Activated B cell treated with CpG ODN at 0.5 μM for 24 hours (primary cell): ENCODE results near the gene NRAS. TPM values are rescaled to one million over a fixed set of nuclear protein-coding genes. Genes with fewer than 3 reads are reported as not detected.

Source experiments
- ATAC-seq: fragments of 200-7000 bp; cut with Tn5 transposase; one replicate; pipeline ENCODE4 v1.10.0; 2021; ENCODE audit warnings: low read depth, mild to moderate bottlenecking, moderate library complexity
- CTCF ChIA-PET: fragments of 350-600 bp; sonication (Branson Sonifier 250); formaldehyde crosslinking; loops from one replicate; lab custom pipeline; 2021; ENCODE audit warnings: antibody characterized with exemption; lab: Charles Lee
- POLR2A ChIA-PET: fragments of 350-600 bp; sonication (Branson Sonifier 250); formaldehyde crosslinking; loops from one replicate; lab custom pipeline; 2021; ENCODE audit warnings: antibody characterized with exemption; lab: Charles Lee
- DNase-seq: peaks from one replicate; pipeline ENCODE4 v3.0.0; 2022
- H3K27ac Mint-ChIP-seq: one replicate; pipeline ENCODE4 v1.8.0; 2020; ENCODE audit warnings: mixed read lengths
- H3K27me3 Mint-ChIP-seq: one replicate; pipeline ENCODE4 v1.8.0; 2021; ENCODE audit warnings: mixed read lengths
- H3K36me3 Mint-ChIP-seq: one replicate; pipeline ENCODE4 v1.8.0; 2021; ENCODE audit warnings: low read depth, mixed read lengths
- H3K4me1 Mint-ChIP-seq: one replicate; pipeline ENCODE4 v1.8.0; 2021; ENCODE audit warnings: mixed read lengths
- H3K4me3 Mint-ChIP-seq: one replicate; pipeline ENCODE4 v1.8.0; 2020; ENCODE audit warnings: mild to moderate bottlenecking, mixed read lengths
- H3K9me3 Mint-ChIP-seq: one replicate; pipeline ENCODE4 v1.8.0; 2020; ENCODE audit warnings: mixed read lengths
- CTCF ChIP-seq: fragments of 200-600 bp; IDR thresholded peaks from one replicate; pipeline ENCODE4 v1.8.0; 2022; ENCODE audit warnings: antibody characterized with exemption, mild to moderate bottlenecking
- intact Hi-C: fragments of 100-400 bp; cut with micrococcal nuclease; formaldehyde crosslinking; loops from one replicate; pipeline ENCODE4 v1.15.1; 2024
- total RNA-seq: library from RNA; stranded (reverse); gene quantifications from 2 replicates; pipeline ENCODE4 v1.2.3, GENCODE V29; 2022

Gene NRAS
- total RNA-seq, 1 donor from 2014 or later, result 55.5 TPM

DNA sequence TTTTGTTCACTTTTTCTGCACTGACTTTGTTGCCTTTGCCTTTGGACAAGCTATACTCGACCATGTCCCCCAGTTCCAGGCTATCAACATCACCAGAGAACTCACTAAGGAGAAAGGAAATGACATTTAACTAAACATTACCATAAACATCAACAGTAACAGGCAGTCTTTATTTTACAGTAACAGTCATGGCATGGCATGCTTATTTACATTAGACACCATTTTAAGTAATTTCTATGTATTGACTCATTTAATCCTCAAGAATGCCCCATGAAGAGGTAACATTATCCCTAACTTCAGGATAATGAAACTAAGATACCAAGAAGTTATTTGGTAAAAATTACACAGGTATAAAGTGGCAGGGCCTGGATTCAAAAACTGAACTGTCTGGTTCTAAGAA, 8.7 kb upstream of the NRAS start:
- ATAC-seq, result no peak
- Mint-ChIP-seq H3K27ac (no peak overlapping the region), H3K4me3 (no peak overlapping the region), H3K36me3 (peaks cover 96% of the 10 kb centered on the region), H3K9me3 (no peaks in the 10 kb centered on the region), H3K4me1 (no peaks in the 10 kb centered on the region), H3K27me3 (no peaks in the 10 kb centered on the region)
- TF ChIP-seq CTCF, result no peak
- POLR2A ChIA-PET, result no interaction called here
- CTCF ChIA-PET, result no interaction called here
- no peak for DNase-seq
- intact Hi-C loops, result no loop called here

- ATAC-seq (no peak), DNase-seq (no peak)
- peak overlapping the region; percentile 24 for H3K27ac Mint-ChIP-seq
- intact Hi-C loops, result no loop called here
- H3K4me1 Mint-ChIP-seq, result no peaks in the 10 kb centered on the region
- no peak overlapping the region for H3K4me3 Mint-ChIP-seq
- no peak for TF ChIP-seq CTCF
- no peaks in the 10 kb centered on the region for H3K27me3 Mint-ChIP-seq
- peaks cover 98% of the 10 kb centered on the region for H3K36me3 Mint-ChIP-seq
- ChIA-PET CTCF (no interaction called here), POLR2A (no interaction called here)
- H3K9me3 Mint-ChIP-seq, result no peaks in the 10 kb centered on the region
These were observed 7.3 kb upstream of the NRAS start for GRCh38 chr1:114723915-114724314.

GRCh38 chr1:114723457-114723856, 6.9 kb upstream of the NRAS start:
- no peak for TF ChIP-seq CTCF
- H3K4me3 Mint-ChIP-seq, result no peak overlapping the region
- intact Hi-C loops, result no loop called here
- H3K9me3 Mint-ChIP-seq, result no peaks in the 10 kb centered on the region
- H3K27ac Mint-ChIP-seq, result no peak overlapping the region
- POLR2A ChIA-PET, result no interaction called here
- H3K36me3 Mint-ChIP-seq, result peaks cover 98% of the 10 kb centered on the region
- ATAC-seq (no peak), DNase-seq (no peak)
- CTCF ChIA-PET, result no interaction called here
- H3K27me3 Mint-ChIP-seq, result no peaks in the 10 kb centered on the region
- H3K4me1 Mint-ChIP-seq, result no peaks in the 10 kb centered on the region

- no peak for TF ChIP-seq CTCF
- Mint-ChIP-seq H3K9me3 (no peaks in the 10 kb centered on the region), H3K4me3 (no peak overlapping the region), H3K36me3 (peaks cover 90% of the 10 kb centered on the region), H3K4me1 (peaks cover 19% of the 10 kb centered on the region), H3K27me3 (no peaks in the 10 kb centered on the region), H3K27ac (no peak overlapping the region)
- POLR2A ChIA-PET, result no interaction called here
- ATAC-seq (no peak), DNase-seq (no peak)
- CTCF ChIA-PET, result no interaction called here
- intact Hi-C loops, result loop anchor here (2.0 kb wide), 1 partner anchor 14 kb away; no protein-coding TSS in a partner anchor
These were observed 3.9 kb upstream of the NRAS start for GRCh38 chr1:114720492-114720891.

DNA sequence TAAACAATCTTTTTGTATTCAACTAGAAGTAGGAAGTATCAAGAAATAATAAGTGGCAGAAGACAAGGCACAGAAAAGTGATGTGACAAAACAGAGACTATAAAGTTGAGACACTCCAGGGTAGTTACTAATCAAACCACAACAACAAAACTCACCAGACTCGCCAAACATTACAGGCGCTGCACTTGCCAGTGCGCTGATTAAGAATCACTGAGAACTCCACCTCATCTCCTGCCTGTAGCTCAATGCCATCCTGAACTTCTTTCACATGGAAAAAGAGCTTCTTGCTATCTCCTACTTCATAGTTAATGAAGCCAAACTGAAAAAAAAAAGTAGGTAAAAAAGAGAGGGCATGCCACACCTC, 2.8 kb upstream of the NRAS start:
- DNase-seq, result no peak
- Mint-ChIP-seq H3K27ac (no peak overlapping the region), H3K36me3 (peaks cover 83% of the 10 kb centered on the region), H3K4me1 (peaks cover 21% of the 10 kb centered on the region), H3K27me3 (no peaks in the 10 kb centered on the region), H3K4me3 (no peak overlapping the region), H3K9me3 (no peaks in the 10 kb centered on the region)
- no peak for ATAC-seq
- CTCF ChIA-PET, result no interaction called here
- no peak for TF ChIP-seq CTCF
- intact Hi-C loops, result loop anchor here (5.0 kb wide), 1 partner anchor 907 kb away; the partner anchor contains the start of gene RSBN1
- POLR2A ChIA-PET, result interaction anchor here (0.6 kb wide), 1 partner anchor 19 kb away, joined by 5 read pairs; no protein-coding TSS in a partner anchor
